ENCODE measurements around the gene REXO4.

The REXO4 gene

DNA sequence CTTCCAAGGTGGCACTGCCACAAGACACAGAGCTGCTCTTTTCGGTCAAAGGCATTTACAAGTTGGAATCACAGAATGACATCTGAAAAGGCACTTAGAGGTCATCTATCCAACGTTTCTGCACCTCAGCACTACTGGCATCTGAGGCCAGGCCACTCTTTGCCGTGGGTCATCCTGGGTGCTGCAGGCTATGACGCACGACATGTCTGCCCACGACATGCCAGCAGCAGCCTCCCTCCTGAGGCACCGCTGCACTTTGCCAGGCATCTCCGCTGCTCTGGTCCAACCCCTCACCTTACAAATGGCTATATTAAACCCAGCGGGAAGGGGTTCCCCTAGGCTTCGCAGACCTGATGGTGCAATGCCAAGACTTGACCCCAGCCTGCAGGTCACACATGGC, 50.0 kb downstream of the REXO4 start:
- TF ChIP-seq, protein P1, sequence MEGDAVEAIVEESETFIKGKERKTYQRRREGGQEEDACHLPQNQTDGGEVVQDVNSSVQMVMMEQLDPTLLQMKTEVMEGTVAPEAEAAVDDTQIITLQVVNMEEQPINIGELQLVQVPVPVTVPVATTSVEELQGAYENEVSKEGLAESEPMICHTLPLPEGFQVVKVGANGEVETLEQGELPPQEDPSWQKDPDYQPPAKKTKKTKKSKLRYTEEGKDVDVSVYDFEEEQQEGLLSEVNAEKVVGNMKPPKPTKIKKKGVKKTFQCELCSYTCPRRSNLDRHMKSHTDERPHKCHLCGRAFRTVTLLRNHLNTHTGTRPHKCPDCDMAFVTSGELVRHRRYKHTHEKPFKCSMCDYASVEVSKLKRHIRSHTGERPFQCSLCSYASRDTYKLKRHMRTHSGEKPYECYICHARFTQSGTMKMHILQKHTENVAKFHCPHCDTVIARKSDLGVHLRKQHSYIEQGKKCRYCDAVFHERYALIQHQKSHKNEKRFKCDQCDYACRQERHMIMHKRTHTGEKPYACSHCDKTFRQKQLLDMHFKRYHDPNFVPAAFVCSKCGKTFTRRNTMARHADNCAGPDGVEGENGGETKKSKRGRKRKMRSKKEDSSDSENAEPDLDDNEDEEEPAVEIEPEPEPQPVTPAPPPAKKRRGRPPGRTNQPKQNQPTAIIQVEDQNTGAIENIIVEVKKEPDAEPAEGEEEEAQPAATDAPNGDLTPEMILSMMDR (IDR thresholded peaks at IDR 0.05; ENCODE audit: extremely low read depth, insufficient read depth, missing control alignments) = no peak
- DNase-seq (ENCODE audit: low spot score) = no peak
- in situ Hi-C loops (cut with MboI; ENCODE audit: low pct_unique_long_range_greater_than_20kb, low sequenced_read_pairs, unreplicated experiment) = no loop called here

DNA sequence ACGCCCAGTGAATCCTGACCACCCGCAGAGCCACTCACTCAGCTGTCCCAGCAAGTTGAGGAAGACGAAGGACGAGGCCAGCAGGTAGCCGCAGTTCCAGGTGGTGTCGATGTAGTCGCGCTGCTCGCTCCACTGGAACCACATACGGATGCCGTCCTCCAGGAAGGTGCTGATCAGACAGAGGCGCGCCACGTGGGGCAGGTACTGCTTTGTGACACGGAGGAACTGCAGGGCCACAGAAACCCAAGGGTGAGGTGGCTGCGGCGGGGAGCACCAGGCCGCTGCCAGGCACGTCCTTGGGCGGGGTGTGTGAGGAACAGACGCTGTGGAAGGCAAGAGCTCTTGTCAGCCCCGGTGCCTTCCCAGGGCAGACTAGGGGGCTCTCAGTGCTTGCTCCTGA, 50.6 kb downstream of the REXO4 start:
- in situ Hi-C loops (cut with MboI; ENCODE audit: low pct_unique_long_range_greater_than_20kb, low sequenced_read_pairs, unreplicated experiment) = no loop called here
- TF ChIP-seq, protein P1 (IDR thresholded peaks at IDR 0.05; ENCODE audit: extremely low read depth, insufficient read depth, missing control alignments) = no peak
- DNase-seq (ENCODE audit: low spot score) = no peak

DNA sequence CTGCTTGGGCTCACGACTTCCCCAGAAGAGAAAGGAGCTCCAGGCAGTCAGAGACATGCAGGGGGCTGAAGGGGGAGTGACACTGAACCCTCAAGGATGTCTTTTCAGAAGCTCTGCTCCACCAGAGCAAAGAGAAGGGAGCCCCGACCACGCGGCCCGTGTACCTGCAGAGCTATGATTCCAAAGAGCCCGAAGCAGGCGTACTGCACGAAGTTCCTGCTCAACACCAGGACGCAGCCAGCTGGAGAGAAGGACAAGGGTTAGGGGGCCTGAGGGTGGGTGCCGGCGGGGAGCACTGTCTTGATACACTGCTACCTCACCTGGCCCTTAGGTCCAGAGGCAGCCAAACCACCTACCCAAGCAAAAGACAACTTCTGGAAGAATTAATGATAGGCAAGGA, 51.4 kb downstream of the REXO4 start:
- no peak for DNase-seq (ENCODE audit: low spot score)
- TF ChIP-seq, protein P1 (IDR thresholded peaks at IDR 0.05; ENCODE audit: extremely low read depth, insufficient read depth, missing control alignments) = no peak
- in situ Hi-C loops (cut with MboI; ENCODE audit: low pct_unique_long_range_greater_than_20kb, low sequenced_read_pairs, unreplicated experiment) = no loop called here

DNA sequence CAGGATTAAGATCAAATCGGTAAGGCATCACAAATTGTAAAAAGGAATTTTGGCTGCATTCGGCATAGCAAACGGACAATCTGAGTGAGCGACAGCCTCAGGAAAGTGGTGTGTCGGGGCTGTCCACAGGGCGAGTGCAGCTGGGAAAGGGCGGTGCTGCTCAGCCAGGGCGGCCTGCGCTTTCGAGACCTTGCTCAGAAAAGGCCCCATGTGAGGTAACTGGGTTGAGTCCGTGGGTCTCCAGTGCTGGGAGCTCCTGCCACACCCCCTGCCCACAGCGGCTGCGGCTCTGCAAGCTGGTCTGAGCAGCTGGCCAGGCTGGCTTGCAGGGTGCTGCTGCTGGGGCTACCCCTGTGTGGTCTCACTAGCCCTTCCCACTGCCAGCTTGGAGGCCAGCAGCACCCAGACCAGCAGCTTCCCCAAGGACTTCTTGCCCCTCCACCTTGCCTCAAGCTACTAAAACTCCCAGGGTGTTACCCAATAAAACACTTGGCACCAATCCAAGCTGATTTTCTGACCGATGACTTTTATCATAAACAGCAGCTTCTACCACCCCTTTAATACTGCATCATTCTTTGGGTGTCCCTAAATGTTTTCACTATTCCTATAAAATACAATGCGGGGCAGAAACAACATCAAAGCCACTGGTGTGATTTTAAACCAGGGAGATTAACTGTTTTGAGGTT, 55.3 kb downstream of the REXO4 start:
- TF ChIP-seq, protein P1 (IDR thresholded peaks at IDR 0.05; ENCODE audit: extremely low read depth, insufficient read depth, missing control alignments) = no peak
- in situ Hi-C loops (cut with MboI; ENCODE audit: low pct_unique_long_range_greater_than_20kb, low sequenced_read_pairs, unreplicated experiment) = no loop called here
- DNase-seq (ENCODE audit: low spot score) = no peak

DNA sequence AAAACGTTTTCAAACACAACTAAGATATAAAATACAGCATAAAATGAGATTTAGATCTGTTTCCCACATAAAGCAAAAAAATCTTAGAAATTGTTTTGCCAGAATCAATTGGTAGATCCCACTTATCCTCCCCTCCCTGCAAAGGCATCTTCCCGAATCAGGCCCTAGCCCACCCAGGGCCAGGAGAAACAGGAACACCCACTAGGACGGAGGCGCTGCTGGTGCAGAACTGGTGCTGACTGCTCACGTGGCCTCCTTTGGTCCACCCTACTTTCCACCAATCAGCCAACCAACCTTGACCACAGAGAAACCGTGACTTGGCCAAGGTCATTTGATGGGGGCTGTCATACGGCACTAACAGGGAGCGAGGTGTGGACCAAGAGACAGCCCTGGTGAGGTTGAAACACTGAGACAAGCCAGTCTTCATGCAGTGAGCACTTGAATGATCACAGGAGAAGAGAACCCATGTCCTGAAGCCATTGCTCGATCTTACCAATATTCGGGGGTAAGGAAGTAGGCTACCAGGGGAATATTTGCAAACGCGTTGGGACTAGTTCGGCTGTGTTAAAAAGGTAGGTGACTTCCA, 56.2 kb downstream of the REXO4 start:
- DNase-seq (ENCODE audit: low spot score) = no peak
- TF ChIP-seq, protein P1 (IDR thresholded peaks at IDR 0.05; ENCODE audit: extremely low read depth, insufficient read depth, missing control alignments) = no peak
- in situ Hi-C loops (cut with MboI; ENCODE audit: low pct_unique_long_range_greater_than_20kb, low sequenced_read_pairs, unreplicated experiment) = no loop called here

DNA sequence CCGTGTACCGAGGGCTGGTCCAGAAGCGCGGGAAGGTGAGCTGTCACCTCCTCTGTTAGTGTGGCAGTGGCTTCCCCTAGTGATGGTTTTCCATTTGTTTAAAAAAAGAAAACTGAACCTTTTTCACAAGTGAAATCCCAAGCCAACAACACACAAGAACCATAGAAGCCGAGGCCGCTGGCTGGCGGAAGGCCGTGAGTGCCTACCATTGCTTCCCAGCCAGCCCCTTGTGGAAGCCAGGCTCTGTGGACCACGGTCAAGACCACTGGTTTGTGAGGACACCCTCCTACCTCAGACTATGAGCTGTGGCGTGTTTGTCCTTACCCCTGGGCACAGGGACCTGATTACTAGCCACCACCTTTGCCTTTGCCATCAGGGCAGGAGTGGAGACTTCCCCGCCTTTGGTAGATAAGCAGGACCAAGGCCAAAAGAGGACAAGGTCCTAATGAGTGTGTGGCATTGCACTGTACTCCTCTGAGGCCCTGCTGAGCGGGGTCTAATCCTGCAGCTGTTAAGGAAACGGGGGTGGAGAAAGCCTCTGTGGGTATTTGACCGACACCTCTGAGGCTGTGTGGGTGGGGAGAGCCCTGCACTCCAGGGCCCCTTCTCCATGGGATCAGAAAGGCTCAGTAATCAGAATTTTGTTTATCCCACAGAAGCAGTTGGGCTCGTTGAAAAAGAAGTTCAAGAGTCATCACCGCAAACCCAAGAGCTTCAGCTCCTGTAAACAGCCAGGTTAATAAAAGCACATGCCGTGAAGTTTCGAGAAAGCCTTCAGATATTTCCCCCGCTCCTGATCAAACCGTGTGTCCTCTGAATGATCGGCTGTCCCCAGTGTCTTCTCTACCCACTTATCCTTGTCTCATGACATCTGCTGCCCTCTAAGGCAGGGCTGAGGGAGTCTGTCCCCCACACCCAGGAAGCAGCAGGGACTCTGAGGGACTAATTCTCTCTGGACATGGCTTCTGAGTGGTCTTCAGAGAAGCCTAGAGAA, 57.1 kb downstream of the REXO4 start:
- in situ Hi-C loops (cut with MboI; ENCODE audit: low pct_unique_long_range_greater_than_20kb, low sequenced_read_pairs, unreplicated experiment) = no loop called here
- DNase-seq (ENCODE audit: low spot score) = no peak
- TF ChIP-seq, protein P1 (IDR thresholded peaks at IDR 0.05; ENCODE audit: extremely low read depth, insufficient read depth, missing control alignments) = no peak
